Tibial nerve (tissue), 4 donors: ENCODE results near the gene CYP11A1. TPM values are rescaled to one million over a fixed set of nuclear protein-coding genes. Genes with fewer than 3 reads are reported as not detected.
A peak's percentile ranks its signal among the peaks of the same experiment; 100 is the strongest.

Source experiments
- DNase-seq, 2 donors: peaks; one replicate each; pipeline ENCODE4 v3.0.0-alpha.2; 2019; ENCODE audit warnings: low spot score in 2 of 2
- H3K27ac ChIP-seq, 4 donors: fragments of 200-600 bp; sonication (generic) in 3 of 4; one replicate each; pipeline ENCODE4 v1.5.1; 2017 to 2019; ENCODE audit warnings: mild to moderate bottlenecking in 1 of 4
- H3K27me3 ChIP-seq, 2 donors: fragments of 200-600 bp; sonication (generic) in 1 of 2; one replicate each; pipeline versions ENCODE4 v1.5.1 to v1.6.0; 2017 to 2019
- H3K36me3 ChIP-seq, 3 donors: fragments of 200-600 bp; sonication (generic); one replicate each; pipeline ENCODE4 v1.5.1; 2018 to 2019
- H3K4me1 ChIP-seq, 4 donors: fragments of 200-600 bp; sonication (generic) in 3 of 4; one replicate each; pipeline ENCODE4 v1.5.1; 2017 to 2019
- H3K4me3 ChIP-seq, 4 donors: fragments of 200-600 bp; sonication (generic) in 3 of 4; one replicate each; pipeline ENCODE4 v1.5.1; 2017 to 2019; ENCODE audit warnings: mild to moderate bottlenecking in 1 of 4, moderate library complexity in 1 of 4
- H3K9me3 ChIP-seq, 4 donors: fragments of 200-600 bp; sonication (generic) in 3 of 4; one replicate each; pipeline ENCODE4 v1.5.1; 2017 to 2019
- EP300 ChIP-seq, 2 donors: sonication (generic); formaldehyde crosslinking; IDR thresholded peaks; one replicate each; pipeline ENCODE4 v1.6.1; 2017; ENCODE audit warnings: antibody characterized with exemption in 2 of 2, mild to moderate bottlenecking in 1 of 2
- POLR2A ChIP-seq, 2 donors: fragments of 450-650 bp; IDR thresholded peaks; one replicate each; pipeline ENCODE4 v1.6.1; 2017; ENCODE audit warnings: antibody characterized with exemption in 2 of 2, mild to moderate bottlenecking in 2 of 2, moderate library complexity in 2 of 2
- WGBS, 2 donors: methylation state at CpG; one replicate each; pipeline ENCODE4 v1.1.5; 2018; 5-methylcytosine and 5-hydroxymethylcytosine counted together
- total RNA-seq, 4 donors: library from RNA; depleted of rRNA; stranded (reverse); fragments of >200 nt; gene quantifications; one replicate each; pipeline ENCODE4 v1.1.0, GENCODE V29; 2016
- TF ChIP-seq, protein P1 (sequence below), 5 experiments: fragments of 200-600 bp in 3 of 5; fragments of 450-650 bp in 2 of 5; sonication (generic) in 3 of 5; IDR thresholded peaks; one replicate each; pipeline ENCODE4 v1.5.1; 2016 to 2019; ENCODE audit warnings: antibody characterized with exemption in 5 of 5, mild to moderate bottlenecking in 3 of 5, moderate library complexity in 2 of 5

CYP11A1 gene
- total RNA-seq, 4 donors from 2014 or later, result 2.4 to 5.7 (median 4.1) TPM

DNA sequence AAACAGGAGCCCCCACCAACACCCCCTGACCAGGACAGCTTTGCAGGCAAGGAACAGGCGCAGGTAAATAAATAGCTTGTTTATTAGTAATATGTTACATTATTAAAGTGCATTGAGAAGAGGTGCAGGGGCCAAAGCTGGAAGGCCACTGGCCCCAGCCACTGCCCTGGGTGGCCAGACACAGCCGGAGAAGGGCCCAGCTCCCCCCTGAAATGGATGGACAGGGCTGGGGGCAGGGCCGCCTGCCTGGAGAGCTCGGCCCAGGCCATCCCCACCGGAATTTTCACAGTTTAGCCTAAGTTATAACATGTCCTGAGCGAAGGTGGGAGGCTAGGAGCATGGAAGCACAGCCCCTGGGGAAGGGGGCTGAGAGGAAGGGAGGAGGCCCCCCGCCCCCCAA is 41.8 kb upstream of the CYP11A1 start:
- Histone ChIP-seq H3K27me3 (no peaks in the 10 kb centered on the region), H3K4me1 (peaks cover 0 to 59% (median 9%) of the 10 kb centered on the region in 4 donors), H3K27ac (peak overlapping the region in 2 of 4 donors; percentile 61 to 64), H3K36me3 (peaks cover 0 to 53% (median 0%) of the 10 kb centered on the region in 3 donors), H3K4me3 (no peak overlapping the region), H3K9me3 (no peaks in the 10 kb centered on the region)
- TF ChIP-seq POLR2A (IDR thresholded peaks at IDR 0.05) (no peak), EP300 (IDR thresholded peaks at IDR 0.05) (no peak)
- TF ChIP-seq, protein P1, sequence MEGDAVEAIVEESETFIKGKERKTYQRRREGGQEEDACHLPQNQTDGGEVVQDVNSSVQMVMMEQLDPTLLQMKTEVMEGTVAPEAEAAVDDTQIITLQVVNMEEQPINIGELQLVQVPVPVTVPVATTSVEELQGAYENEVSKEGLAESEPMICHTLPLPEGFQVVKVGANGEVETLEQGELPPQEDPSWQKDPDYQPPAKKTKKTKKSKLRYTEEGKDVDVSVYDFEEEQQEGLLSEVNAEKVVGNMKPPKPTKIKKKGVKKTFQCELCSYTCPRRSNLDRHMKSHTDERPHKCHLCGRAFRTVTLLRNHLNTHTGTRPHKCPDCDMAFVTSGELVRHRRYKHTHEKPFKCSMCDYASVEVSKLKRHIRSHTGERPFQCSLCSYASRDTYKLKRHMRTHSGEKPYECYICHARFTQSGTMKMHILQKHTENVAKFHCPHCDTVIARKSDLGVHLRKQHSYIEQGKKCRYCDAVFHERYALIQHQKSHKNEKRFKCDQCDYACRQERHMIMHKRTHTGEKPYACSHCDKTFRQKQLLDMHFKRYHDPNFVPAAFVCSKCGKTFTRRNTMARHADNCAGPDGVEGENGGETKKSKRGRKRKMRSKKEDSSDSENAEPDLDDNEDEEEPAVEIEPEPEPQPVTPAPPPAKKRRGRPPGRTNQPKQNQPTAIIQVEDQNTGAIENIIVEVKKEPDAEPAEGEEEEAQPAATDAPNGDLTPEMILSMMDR (IDR thresholded peaks at IDR 0.05), result no peak
- WGBS, 2 donors, result 78% methylated on average over 7 of the region's 7 CpGs
- no peak for DNase-seq

DNA sequence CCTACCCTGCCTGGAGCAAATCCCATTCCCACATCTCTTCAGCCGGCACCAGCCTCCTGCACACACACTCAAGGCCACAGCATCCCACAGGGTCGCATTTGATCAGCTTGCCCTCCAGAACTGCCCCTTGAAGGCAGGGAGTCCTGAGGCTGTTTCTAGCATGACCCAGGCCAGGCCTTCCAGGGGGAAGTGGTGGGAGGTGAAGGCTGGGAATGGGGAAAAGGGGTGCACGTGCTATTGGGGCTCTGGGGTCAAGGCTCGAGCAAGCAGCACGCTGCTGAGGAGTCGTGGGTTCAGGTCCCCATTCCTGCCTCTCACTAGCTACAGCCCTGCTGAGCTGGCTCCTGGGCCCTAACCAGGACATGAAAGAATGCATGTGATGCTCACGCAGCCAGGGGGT is 41.4 kb upstream of the CYP11A1 start:
- Histone ChIP-seq H3K4me3 (no peak overlapping the region), H3K9me3 (no peaks in the 10 kb centered on the region), H3K27me3 (no peaks in the 10 kb centered on the region), H3K4me1 (peaks cover 0 to 59% (median 11%) of the 10 kb centered on the region in 4 donors), H3K27ac (peak overlapping the region in 2 of 4 donors; percentile 61 to 64), H3K36me3 (peaks cover 0 to 49% (median 0%) of the 10 kb centered on the region in 3 donors)
- TF ChIP-seq POLR2A (IDR thresholded peaks at IDR 0.05) (no peak), EP300 (IDR thresholded peaks at IDR 0.05) (no peak)
- TF ChIP-seq, protein P1 (IDR thresholded peaks at IDR 0.05), result no peak
- DNase-seq, result no peak
- 65 to 68% methylated on average over 7 of the region's 7 CpGs for WGBS, 2 donors

DNA sequence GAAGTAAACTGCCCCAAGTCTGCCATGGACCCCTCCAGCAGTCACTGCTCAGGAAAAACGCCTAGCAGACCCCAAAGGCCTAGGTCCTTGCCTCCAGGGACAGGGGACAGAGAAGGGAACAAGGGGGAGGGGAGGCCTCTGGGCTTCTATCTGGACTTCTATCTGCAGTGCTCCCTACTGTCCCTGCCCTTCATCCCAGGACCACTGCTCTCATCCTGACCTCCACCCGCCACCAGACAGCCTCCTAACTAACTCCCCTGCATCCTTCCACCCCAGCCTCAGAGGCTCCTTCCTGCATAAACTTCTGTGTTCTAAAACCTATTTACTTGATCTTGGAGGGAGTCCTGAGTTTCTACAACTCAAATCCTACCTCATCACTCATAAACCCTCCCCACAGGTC is 40.9 kb upstream of the CYP11A1 start:
- no peaks in the 10 kb centered on the region for H3K27me3 ChIP-seq
- WGBS, 2 donors, result 73% methylated on average over 2 of the region's 2 CpGs
- H3K9me3 ChIP-seq, result no peaks in the 10 kb centered on the region
- H3K27ac ChIP-seq, result peak overlapping the region in 2 of 4 donors; percentile 61 to 64
- DNase-seq, result no peak
- H3K36me3 ChIP-seq, result peaks cover 0 to 45% (median 0%) of the 10 kb centered on the region in 3 donors
- H3K4me1 ChIP-seq, result peaks cover 0 to 58% (median 11%) of the 10 kb centered on the region in 4 donors
- H3K4me3 ChIP-seq, result no peak overlapping the region
- TF ChIP-seq, protein P1 (IDR thresholded peaks at IDR 0.05), result no peak
- TF ChIP-seq EP300 (IDR thresholded peaks at IDR 0.05) (no peak), POLR2A (IDR thresholded peaks at IDR 0.05) (no peak)

DNA sequence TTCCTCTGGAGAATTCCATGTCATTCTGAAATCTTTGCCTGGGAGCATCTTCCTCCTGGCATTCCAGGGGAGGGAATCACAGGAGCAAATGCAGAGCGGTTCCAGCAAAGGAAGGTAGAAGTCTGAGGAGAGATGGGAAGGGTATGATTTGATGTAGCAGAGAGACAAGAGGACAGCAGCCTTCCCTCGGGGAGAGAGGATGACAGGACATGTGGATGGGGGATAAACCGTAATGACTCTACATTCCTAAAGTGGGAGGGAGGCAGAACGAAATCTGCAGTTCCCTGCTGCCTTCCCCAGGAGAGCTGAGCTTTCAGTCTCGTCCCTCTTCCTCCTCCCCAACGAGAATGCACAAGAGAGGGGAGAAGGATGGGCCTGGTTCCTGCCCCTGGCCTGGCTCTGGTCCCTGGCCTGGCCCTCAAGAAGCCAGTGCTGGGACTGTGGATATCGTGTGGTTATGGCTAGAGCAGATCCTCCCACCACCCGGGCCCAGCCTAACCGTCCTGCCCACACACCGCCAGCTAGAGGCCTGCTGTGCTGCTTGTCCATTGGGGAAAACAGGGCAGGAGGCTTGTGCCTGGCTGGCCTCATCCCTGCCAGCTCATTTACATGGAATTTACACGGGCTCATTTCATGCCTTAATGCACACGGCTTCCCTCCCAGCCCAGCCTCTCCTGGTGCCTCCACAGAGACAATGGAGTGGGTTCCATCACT is 39.7 kb upstream of the CYP11A1 start:
- Histone ChIP-seq H3K4me1 (peaks cover 0 to 47% (median 15%) of the 10 kb centered on the region in 4 donors), H3K27ac (peak overlapping the region in 3 of 4 donors; percentile 61 to 67 (median 64)), H3K27me3 (no peaks in the 10 kb centered on the region), H3K9me3 (no peaks in the 10 kb centered on the region), H3K36me3 (peaks cover 0 to 34% (median 0%) of the 10 kb centered on the region in 3 donors), H3K4me3 (no peak overlapping the region)
- no peak for DNase-seq
- WGBS, 2 donors, result 27 to 31% methylated on average over 10 of the region's 12 CpGs
- peak in 1 of 2 donors; percentile 13 for TF ChIP-seq EP300 (IDR thresholded peaks at IDR 0.05)
- TF ChIP-seq, protein P1 (IDR thresholded peaks at IDR 0.05), result no peak

DNA sequence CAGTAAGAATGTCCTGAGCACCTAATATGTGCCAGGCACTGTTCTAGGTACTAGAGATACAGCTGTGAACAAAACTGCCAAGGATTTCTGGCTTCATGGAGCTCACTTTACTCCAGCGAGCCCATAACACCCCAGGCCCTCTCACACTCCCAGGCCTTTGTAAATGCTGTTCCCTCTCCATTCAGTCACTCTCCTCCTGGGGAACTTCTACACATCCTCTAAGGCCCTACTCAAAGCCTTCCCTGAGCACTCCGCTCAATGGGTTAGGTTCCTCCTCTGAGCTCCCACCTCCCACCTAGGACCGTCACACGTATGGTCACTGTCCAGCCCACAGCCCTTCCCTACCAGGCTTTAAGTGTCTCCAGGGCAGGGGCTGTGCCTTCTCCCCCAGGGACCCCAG is 39.1 kb upstream of the CYP11A1 start:
- DNase-seq, result no peak
- H3K27me3 ChIP-seq, result no peaks in the 10 kb centered on the region
- H3K4me3 ChIP-seq, result no peak overlapping the region
- H3K27ac ChIP-seq, result peak overlapping the region in 2 of 4 donors; percentile 61 to 64
- H3K36me3 ChIP-seq, result peaks cover 0 to 27% (median 0%) of the 10 kb centered on the region in 3 donors
- no peaks in the 10 kb centered on the region for H3K9me3 ChIP-seq
- H3K4me1 ChIP-seq, result peaks cover 0 to 43% (median 18%) of the 10 kb centered on the region in 4 donors
- WGBS, 2 donors, result 89 to 93% methylated on average over 4 of the region's 4 CpGs
- TF ChIP-seq EP300 (IDR thresholded peaks at IDR 0.05), result no peak
- TF ChIP-seq, protein P1 (IDR thresholded peaks at IDR 0.05), result no peak
- no peak for TF ChIP-seq POLR2A (IDR thresholded peaks at IDR 0.05)
